ENCODE measurements around the gene FKBP5.

The FKBP5 gene

GRCh38 chr6:35665573-35665972 is 23.1 kb downstream of the FKBP5 start:
- no peak for DNase-seq (ENCODE audit: low read depth in 2 of 2, low spot score in 1 of 2)

- no peak for DNase-seq (ENCODE audit: low read depth in 2 of 2, low spot score in 1 of 2)
These were observed 23.8 kb downstream of the FKBP5 start for GRCh38 chr6:35664945-35665344.

- no peak for DNase-seq (ENCODE audit: low read depth in 2 of 2, low spot score in 1 of 2)
These were observed 25.1 kb downstream of the FKBP5 start for GRCh38 chr6:35663447-35664235.

GRCh38 chr6:35662999-35663398 is 25.7 kb downstream of the FKBP5 start:
- no peak for DNase-seq (ENCODE audit: low read depth in 2 of 2, low spot score in 1 of 2)

DNA sequence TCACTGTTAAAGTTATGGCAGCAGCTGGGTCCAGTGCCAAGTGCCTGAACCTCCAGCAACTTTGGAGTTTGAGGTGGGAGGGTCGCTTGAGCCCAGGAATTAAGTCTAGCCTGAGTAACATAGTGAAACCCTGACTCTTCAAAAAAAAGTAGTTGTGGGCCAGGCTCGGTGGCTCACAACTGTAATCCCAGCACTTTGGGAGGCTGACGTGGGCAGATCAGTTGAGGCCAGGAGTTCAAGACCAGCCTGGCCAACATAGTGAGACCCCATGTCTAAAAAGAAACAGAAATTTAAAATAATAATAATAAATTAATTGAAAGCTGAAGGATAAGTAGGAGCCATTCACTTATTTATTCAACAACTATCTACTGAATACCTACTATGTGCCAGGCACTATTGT is 33.8 kb downstream of the FKBP5 start:
- no peak for DNase-seq (ENCODE audit: low read depth in 2 of 2, low spot score in 1 of 2)

GRCh38 chr6:35651244-35651643 is 37.5 kb downstream of the FKBP5 start:
- DNase-seq (ENCODE audit: low read depth in 2 of 2, low spot score in 1 of 2): no peak

DNA sequence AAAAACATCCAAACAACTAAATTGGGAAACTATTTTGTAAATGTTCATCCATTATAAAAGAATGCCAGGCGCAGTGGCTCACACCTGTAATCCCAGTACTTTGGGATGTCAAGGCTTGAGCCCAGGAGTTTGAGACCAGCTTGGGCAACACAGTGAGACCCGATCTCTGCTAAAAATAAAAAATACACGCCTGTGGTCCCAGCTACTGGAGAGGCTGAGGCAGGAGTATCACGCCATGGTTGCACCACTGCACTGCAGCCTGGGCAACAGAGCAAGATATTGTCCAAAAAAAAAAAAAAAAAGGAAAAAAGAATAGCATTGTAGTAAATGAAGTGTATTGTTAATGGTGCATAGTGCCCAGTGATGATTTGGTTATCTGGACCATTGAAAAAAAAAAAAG is 38.7 kb downstream of the FKBP5 start:
- DNase-seq (ENCODE audit: low read depth in 2 of 2, low spot score in 1 of 2): no peak

GRCh38 chr6:35648203-35648602 is 40.5 kb downstream of the FKBP5 start:
- DNase-seq (ENCODE audit: low read depth in 2 of 2, low spot score in 1 of 2): no peak

GRCh38 chr6:35647400-35647799 is 41.3 kb downstream of the FKBP5 start:
- no peak for DNase-seq (ENCODE audit: low read depth in 2 of 2, low spot score in 1 of 2)

DNA sequence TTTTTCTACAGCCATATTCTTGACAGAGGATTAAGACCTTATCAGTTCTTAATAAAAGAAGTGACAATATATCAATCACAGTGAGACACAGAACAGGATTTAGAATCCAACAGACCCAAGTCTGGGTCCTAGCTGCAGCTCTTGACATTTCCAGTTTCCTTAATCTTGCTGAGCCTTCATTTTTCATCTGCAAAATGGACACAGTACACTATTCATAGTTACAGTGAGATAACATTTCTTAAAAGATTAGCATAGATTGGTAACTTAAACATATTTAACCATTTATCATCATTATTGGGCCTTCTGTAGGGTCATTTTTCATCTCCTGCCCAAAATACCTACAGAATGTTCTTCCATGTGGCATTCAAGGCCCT is 45.6 kb downstream of the FKBP5 start:
- DNase-seq (ENCODE audit: low read depth in 2 of 2, low spot score in 1 of 2): no peak

GRCh38 chr6:35642471-35643161 is 46.1 kb downstream of the FKBP5 start:
- DNase-seq (ENCODE audit: low read depth in 2 of 2, low spot score in 1 of 2): no peak

GRCh38 chr6:35640017-35640664 is 48.6 kb downstream of the FKBP5 start:
- no peak for DNase-seq (ENCODE audit: low read depth in 2 of 2, low spot score in 1 of 2)

- no peak for DNase-seq (ENCODE audit: low read depth in 2 of 2, low spot score in 1 of 2)
These were observed 50.0 kb downstream of the FKBP5 start for GRCh38 chr6:35638679-35639078.

GRCh38 chr6:35637911-35638310 is 50.8 kb downstream of the FKBP5 start:
- no peak for DNase-seq (ENCODE audit: low read depth in 2 of 2, low spot score in 1 of 2)

DNA sequence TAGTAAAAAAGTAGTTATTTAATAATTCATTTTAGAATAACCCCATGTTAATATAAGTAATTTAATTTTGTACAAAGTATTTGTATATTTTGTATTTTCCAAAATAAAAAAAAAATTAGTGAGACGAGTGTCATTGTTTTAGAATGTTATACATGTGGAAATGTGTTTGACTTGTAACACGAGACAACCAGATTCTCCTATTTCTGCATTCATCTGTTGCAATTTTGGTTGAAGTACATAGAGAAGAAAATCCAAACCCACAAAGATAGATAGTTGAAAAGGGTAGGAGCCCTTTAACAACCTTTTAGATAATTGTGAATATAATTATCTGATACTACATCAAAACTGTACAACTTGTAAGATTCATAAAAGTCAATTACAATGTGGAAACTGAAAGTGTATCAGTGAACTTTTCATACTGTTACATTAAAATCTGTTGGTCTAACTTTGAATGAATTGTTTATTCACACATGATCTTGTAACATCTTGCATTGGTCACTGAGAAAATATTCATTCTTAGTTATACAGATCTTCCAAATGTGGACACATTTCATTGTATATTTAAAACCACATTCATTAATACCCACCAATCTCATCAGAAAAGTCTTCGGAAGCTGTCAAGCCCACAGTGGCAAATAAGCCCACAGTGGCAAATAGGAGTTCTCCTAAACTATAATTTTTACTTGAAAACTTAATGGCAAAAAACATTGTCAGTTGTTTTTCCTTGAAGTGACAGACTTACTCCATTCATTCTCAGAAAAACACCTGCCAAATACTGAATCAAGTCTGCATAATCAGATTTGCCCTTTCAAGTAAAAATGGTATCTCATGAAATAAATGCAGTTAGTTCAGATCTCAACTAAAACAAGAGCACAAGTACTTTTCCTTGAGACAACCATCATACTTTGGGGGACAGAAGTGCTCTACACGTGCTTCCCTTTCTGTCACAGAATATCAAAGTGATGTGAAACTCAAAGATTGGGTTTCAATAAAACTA is 52.8 kb downstream of the FKBP5 start:
- no peak for DNase-seq (ENCODE audit: low read depth in 2 of 2, low spot score in 1 of 2)

DNA sequence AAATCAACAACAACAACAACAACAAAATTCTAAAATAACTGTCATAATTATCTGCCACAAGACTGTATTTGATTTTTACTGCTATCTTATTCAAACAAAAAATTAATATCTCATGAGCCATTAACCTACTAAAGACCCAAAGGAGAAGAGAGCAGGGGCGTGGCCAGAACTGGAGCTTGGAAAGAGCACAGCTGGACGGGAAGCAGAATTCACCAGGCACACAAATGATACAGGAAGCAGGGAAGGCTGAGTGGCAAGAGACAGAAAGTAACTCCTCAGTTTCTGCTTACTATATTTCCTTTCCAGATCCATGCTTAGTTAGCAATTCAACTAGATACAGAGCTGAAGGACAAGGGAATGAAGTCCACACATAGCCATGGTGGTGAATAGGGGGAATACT is 54.4 kb downstream of the FKBP5 start:
- no peak for DNase-seq (ENCODE audit: low read depth in 2 of 2, low spot score in 1 of 2)

- DNase-seq (ENCODE audit: low read depth in 2 of 2, low spot score in 1 of 2): no peak
These were observed 55.1 kb downstream of the FKBP5 start for GRCh38 chr6:35633579-35634089.

DNA sequence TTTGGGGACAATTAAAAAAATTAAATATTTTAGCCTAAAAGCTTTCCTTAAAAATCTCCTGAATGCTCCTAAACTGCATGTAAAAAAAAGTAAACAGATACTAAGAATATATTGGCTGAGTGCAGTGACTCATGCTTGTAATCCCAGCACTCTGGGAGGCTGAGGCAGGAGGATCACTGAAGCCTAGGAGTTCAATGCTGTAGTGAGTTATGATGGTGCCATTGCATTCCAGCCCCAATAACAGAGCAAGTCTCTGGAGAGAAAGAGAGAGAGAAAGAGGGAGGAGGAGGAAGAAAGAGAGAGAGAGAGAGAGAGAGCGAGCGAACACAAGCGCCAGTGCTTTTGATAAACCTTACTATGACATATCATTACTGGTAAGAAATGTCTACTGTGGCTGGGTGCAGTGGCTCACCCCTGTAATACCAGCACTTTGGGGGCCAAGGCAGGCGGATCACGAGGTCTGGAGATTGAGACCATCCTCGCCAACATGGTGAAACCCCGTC is 58.8 kb downstream of the FKBP5 start:
- no peak for DNase-seq (ENCODE audit: low read depth in 2 of 2, low spot score in 1 of 2)

- no peak for DNase-seq (ENCODE audit: low read depth in 2 of 2, low spot score in 1 of 2)
These were observed 62.3 kb downstream of the FKBP5 start for GRCh38 chr6:35626401-35626800.

DNA sequence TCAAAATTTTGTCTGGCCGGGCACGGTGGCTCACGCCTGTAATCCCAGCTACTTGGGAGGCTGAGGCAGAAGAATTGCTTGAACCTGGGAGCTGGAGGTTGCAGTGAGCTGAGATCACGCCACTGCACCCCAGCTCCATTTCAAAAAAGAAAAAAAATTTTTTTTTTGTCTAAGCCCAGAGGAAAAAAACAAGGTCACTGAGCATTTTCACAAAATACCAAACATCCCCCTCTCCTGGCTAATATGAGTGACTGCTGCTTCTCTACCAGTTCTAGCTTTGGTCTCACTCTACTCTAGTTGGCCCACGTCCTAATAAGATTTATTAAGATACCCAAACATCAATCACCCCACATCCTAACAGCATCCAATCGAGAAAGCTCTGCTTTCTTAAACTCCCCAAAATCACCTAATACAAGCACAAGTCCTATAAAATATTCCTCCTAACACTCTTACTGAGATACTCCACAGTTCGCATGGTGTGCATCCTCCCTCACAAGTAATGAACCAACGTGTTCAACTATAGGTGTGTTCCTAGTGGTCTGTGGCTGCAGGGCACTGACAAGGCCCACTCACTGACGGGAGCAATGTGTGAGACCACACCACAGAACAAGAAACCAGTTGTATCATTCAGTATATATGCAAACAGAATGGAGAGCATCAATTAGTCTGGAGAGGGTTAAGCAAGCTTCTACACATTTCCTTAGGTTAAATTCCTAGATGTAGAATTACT is 64.2 kb downstream of the FKBP5 start:
- no peak for DNase-seq (ENCODE audit: low read depth in 2 of 2, low spot score in 1 of 2)
